ENCODE measurements around the gene TMEM25. TPM values are rescaled to one million over a fixed set of nuclear protein-coding genes. Genes with fewer than 3 reads are reported as not detected.

Gene TMEM25
- polyA plus RNA-seq, 3 donors = 0.57 TPM; not detected in 2

- Histone ChIP-seq H3K36me3 (replicated peaks in 1 of 2; ENCODE audit: control insufficient read depth in 1 of 2, insufficient read depth in 2 of 2, low read length in 2 of 2) (peaks cover 6 to 27% of the 10 kb centered on the region in 2 donors), H3K4me2 (replicated peaks; ENCODE audit: extremely low read depth, low read length, poor library complexity, severe bottlenecking) (no peak overlapping the region), H3K4me3 (replicated peaks in 1 of 3; ENCODE audit: low read depth in 2 of 3, low read length in 3 of 3) (no peak overlapping the region), H3K27ac (ENCODE audit: low read depth in 1 of 2, low read length in 2 of 2) (no peak overlapping the region), H4K20me1 (ENCODE audit: insufficient read depth, low read length) (no peaks in the 10 kb centered on the region), H3K4me1 (ENCODE audit: control insufficient read depth in 1 of 2, insufficient read depth in 2 of 2, low read length in 2 of 2) (no peaks in the 10 kb centered on the region), H3K27me3 (ENCODE audit: control insufficient read depth in 2 of 2, insufficient read depth in 2 of 2, low read length in 2 of 2) (no peaks in the 10 kb centered on the region), H3K79me2 (ENCODE audit: insufficient read depth, low read length) (no peaks in the 10 kb centered on the region), H3K9me3 (replicated peaks in 1 of 2; ENCODE audit: control insufficient read depth in 1 of 2, insufficient read depth in 1 of 2, low read length in 2 of 2) (no peaks in the 10 kb centered on the region), H3K9ac (ENCODE audit: insufficient read depth, low read length, poor library complexity, severe bottlenecking) (no peak overlapping the region), H2AFZ (ENCODE audit: insufficient read depth, low read depth, low read length, poor library complexity, severe bottlenecking) (no peak overlapping the region)
- peaks cover 0 to 3% (median 0%) of the 10 kb centered on the region in 7 donors for H3K9me3 Mint-ChIP-seq
- H3K4me1 Mint-ChIP-seq = no peaks in the 10 kb centered on the region
- no peak overlapping the region for H3K27ac Mint-ChIP-seq
- 92% methylated on average over 2 of the region's 2 CpGs for WGBS (ENCODE audit: insufficient coverage)
- no peak for TF ChIP-seq CTCF (IDR thresholded peaks at IDR 0.05)
- peaks cover 0 to 1% (median 0%) of the 10 kb centered on the region in 3 donors for H3K27me3 Mint-ChIP-seq (ENCODE audit: low read depth in 3 of 3)
- DNase-seq = no peak
- peaks cover 21 to 35% of the 10 kb centered on the region in 2 donors for H3K36me3 Mint-ChIP-seq
- intact Hi-C loops (cut with micrococcal nuclease) = no loop called here
- no peak overlapping the region for H3K4me3 Mint-ChIP-seq
Measured at GRCh38 chr11:118547132-118547531, 16.1 kb downstream of the TMEM25 start.

GRCh38 chr11:118552341-118552740, 21.3 kb downstream of the TMEM25 start:
- Histone ChIP-seq H2AFZ (ENCODE audit: insufficient read depth, low read depth, low read length, poor library complexity, severe bottlenecking) (no peak overlapping the region), H3K27me3 (ENCODE audit: control insufficient read depth in 2 of 2, insufficient read depth in 2 of 2, low read length in 2 of 2) (no peaks in the 10 kb centered on the region), H3K4me3 (replicated peaks in 1 of 3; ENCODE audit: low read depth in 2 of 3, low read length in 3 of 3) (no peak overlapping the region), H3K4me1 (ENCODE audit: control insufficient read depth in 1 of 2, insufficient read depth in 2 of 2, low read length in 2 of 2) (no peaks in the 10 kb centered on the region), H3K27ac (ENCODE audit: low read depth in 1 of 2, low read length in 2 of 2) (no peak overlapping the region), H3K36me3 (replicated peaks in 1 of 2; ENCODE audit: control insufficient read depth in 1 of 2, insufficient read depth in 2 of 2, low read length in 2 of 2) (peaks cover 18 to 48% of the 10 kb centered on the region in 2 donors), H3K4me2 (replicated peaks; ENCODE audit: extremely low read depth, low read length, poor library complexity, severe bottlenecking) (no peak overlapping the region), H4K20me1 (ENCODE audit: insufficient read depth, low read length) (no peaks in the 10 kb centered on the region), H3K79me2 (ENCODE audit: insufficient read depth, low read length) (no peaks in the 10 kb centered on the region), H3K9me3 (replicated peaks in 1 of 2; ENCODE audit: control insufficient read depth in 1 of 2, insufficient read depth in 1 of 2, low read length in 2 of 2) (no peaks in the 10 kb centered on the region), H3K9ac (ENCODE audit: insufficient read depth, low read length, poor library complexity, severe bottlenecking) (no peak overlapping the region)
- no peaks in the 10 kb centered on the region for H3K4me1 Mint-ChIP-seq
- H3K4me3 Mint-ChIP-seq = no peak overlapping the region
- no peak for DNase-seq
- no peaks in the 10 kb centered on the region for H3K9me3 Mint-ChIP-seq
- peaks cover 0 to 1% (median 0%) of the 10 kb centered on the region in 3 donors for H3K27me3 Mint-ChIP-seq (ENCODE audit: low read depth in 3 of 3)
- H3K36me3 Mint-ChIP-seq = peaks cover 34 to 46% of the 10 kb centered on the region in 2 donors
- intact Hi-C loops (cut with micrococcal nuclease) = no loop called here
- no peak for TF ChIP-seq CTCF (IDR thresholded peaks at IDR 0.05)
- WGBS (ENCODE audit: insufficient coverage) = 92% methylated on average over 4 of the region's 4 CpGs
- H3K27ac Mint-ChIP-seq = no peak overlapping the region
